Thyroid gland (tissue), 4 donors: ENCODE measurements around the gene CEP57L1.

Experiments
- CTCF ChIP-seq, 6 experiments: fragments of 200-600 bp in 3 of 6; fragments of 450-650 bp in 3 of 6; sonication (generic) in 3 of 6; IDR thresholded peaks; one replicate each; pipeline ENCODE4 v1.5.1; 2016 to 2019; ENCODE audit warnings: antibody characterized with exemption in 6 of 6, mild to moderate bottlenecking in 2 of 6, inconsistent platforms in 1 of 6, moderate library complexity in 1 of 6
- POLR2A ChIP-seq, 2 donors: fragments of 450-650 bp; IDR thresholded peaks; one replicate each; pipeline ENCODE4 v1.6.1; 2017; ENCODE audit warnings: antibody characterized with exemption in 2 of 2, mild to moderate bottlenecking in 2 of 2, moderate library complexity in 1 of 2

GRCh38 chr6:109095036-109095834 is at the start of gene CEP57L1:
- peak in 1 of 6 experiments; percentile 19 for TF ChIP-seq CTCF (IDR thresholded peaks at IDR 0.05)
- peak; percentile 47 to 53 for TF ChIP-seq POLR2A (IDR thresholded peaks at IDR 0.05)
